Tibial artery (tissue), 4 donors: ENCODE data around the gene VTI1A.

Experiments
- DNase-seq, 2 donors: peaks; one replicate each; pipeline ENCODE4 v3.0.0-alpha.2; 2019
- H3K27ac ChIP-seq, 2 donors: fragments of 200-600 bp; sonication (generic) in 1 of 2; 1 replicate in 1 of 2; 2 replicates in 1 of 2; pipeline ENCODE4 v1.5.1; 2018 to 2019; ENCODE audit warnings: mild to moderate bottlenecking in 1 of 2
- H3K27me3 ChIP-seq, 2 donors: fragments of 200-600 bp; sonication (generic) in 1 of 2; one replicate each; pipeline versions ENCODE4 v1.5.1 to v1.6.0; 2016 to 2019
- H3K36me3 ChIP-seq, 3 donors: fragments of 200-600 bp; sonication (generic) in 2 of 3; one replicate each; pipeline ENCODE4 v1.5.1; 2016 to 2019; ENCODE audit warnings: mild to moderate bottlenecking in 2 of 3
- H3K4me1 ChIP-seq, 4 donors: fragments of 200-600 bp; sonication (generic) in 2 of 4; 1 replicate in 3 of 4; 2 replicates in 1 of 4; pipeline ENCODE4 v1.5.1; 2016 to 2019
- H3K4me3 ChIP-seq, 2 donors: fragments of 200-600 bp; sonication (generic) in 1 of 2; 1 replicate in 1 of 2; 2 replicates in 1 of 2; pipeline ENCODE4 v1.5.1; 2018 to 2019; ENCODE audit warnings: mild to moderate bottlenecking in 2 of 2
- H3K9me3 ChIP-seq, 3 donors: fragments of 200-600 bp; sonication (generic) in 1 of 3; one replicate each; pipeline ENCODE4 v1.5.1; 2016 to 2019
- intact Hi-C: fragments of 100-400 bp; cut with DNase I; formaldehyde crosslinking; loops from one replicate; pipeline ENCODE4 v1.15.0; 2023; ENCODE audit warnings: low total_unique reads
- TF ChIP-seq, protein P1 (sequence below), 2 experiments: fragments of 200-600 bp in 1 of 2; fragments of 450-650 bp in 1 of 2; IDR thresholded peaks; one replicate each; pipeline ENCODE4 v1.5.1; 2017 to 2019; ENCODE audit warnings: antibody characterized with exemption in 2 of 2, mild to moderate bottlenecking in 1 of 2, moderate library complexity in 1 of 2

VTI1A gene

DNA sequence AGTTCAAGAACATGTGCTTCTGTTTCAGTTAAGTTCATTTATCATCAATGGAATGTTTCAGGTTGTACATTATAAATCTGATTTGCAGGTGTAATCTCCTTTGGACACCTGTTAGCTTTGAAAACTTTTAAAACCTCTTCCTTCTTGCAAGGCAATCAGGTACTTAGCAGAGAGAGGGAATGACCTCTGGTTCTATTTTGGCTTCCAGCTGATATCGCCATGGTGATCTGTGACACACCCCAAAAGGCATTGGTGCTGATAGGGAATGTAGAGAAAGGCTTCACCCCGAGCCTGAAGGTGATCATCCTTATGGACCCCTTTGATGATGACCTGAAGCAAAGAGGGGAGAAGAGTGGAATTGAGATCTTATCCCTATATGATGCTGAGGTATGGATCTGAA is 37.7 kb upstream of the VTI1A start:
- no peaks in the 10 kb centered on the region for H3K27me3 ChIP-seq
- H3K4me3 ChIP-seq: no peak overlapping the region
- no peaks in the 10 kb centered on the region for H3K36me3 ChIP-seq
- TF ChIP-seq, protein P1, sequence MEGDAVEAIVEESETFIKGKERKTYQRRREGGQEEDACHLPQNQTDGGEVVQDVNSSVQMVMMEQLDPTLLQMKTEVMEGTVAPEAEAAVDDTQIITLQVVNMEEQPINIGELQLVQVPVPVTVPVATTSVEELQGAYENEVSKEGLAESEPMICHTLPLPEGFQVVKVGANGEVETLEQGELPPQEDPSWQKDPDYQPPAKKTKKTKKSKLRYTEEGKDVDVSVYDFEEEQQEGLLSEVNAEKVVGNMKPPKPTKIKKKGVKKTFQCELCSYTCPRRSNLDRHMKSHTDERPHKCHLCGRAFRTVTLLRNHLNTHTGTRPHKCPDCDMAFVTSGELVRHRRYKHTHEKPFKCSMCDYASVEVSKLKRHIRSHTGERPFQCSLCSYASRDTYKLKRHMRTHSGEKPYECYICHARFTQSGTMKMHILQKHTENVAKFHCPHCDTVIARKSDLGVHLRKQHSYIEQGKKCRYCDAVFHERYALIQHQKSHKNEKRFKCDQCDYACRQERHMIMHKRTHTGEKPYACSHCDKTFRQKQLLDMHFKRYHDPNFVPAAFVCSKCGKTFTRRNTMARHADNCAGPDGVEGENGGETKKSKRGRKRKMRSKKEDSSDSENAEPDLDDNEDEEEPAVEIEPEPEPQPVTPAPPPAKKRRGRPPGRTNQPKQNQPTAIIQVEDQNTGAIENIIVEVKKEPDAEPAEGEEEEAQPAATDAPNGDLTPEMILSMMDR (IDR thresholded peaks at IDR 0.05): no peak
- intact Hi-C loops: no loop called here
- no peaks in the 10 kb centered on the region for H3K4me1 ChIP-seq
- H3K27ac ChIP-seq: no peak overlapping the region
- no peak for DNase-seq
- no peaks in the 10 kb centered on the region for H3K9me3 ChIP-seq

DNA sequence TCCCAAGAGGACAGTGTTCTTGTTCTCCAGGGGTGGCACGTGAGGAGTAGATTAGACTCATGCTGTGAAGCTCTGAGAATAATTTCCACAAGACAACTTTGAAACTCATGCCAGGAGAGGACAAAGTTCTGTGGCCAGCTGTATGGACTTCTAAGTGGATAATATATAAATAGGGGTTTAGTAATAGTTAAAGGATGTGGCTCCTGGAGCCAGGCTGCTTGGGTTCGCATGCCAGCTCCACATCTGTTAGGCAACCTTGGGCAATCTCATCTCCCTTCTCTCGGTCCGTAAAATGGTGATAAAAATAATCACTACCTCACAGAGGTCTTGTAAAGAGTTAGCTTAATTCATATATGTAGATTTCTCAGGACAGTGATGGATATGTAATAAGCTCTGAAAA is 37.3 kb upstream of the VTI1A start:
- no peaks in the 10 kb centered on the region for H3K36me3 ChIP-seq

DNA sequence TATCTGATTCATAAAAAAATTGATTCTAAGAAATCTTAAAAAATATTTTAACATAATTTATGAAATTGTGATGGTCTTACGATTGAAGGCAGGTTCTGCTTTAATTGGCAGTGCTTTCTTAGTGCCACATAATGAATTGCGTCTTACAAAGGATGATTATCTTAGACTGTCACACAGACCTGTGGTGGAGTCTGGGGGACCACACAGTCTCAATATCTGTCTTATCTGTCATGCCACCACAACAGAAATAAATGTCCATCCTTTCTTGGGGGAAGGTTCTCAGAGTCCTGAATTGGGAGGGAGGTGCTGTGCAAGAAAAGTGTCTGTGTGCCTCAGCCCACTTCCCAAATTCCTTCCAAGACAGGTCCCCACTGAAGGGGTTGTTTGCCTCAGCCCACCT is 34.3 kb upstream of the VTI1A start:
- Histone ChIP-seq H3K4me3 (no peak overlapping the region), H3K36me3 (no peaks in the 10 kb centered on the region), H3K4me1 (no peaks in the 10 kb centered on the region), H3K9me3 (no peaks in the 10 kb centered on the region), H3K27ac (no peak overlapping the region), H3K27me3 (no peaks in the 10 kb centered on the region)
- intact Hi-C loops: no loop called here
- TF ChIP-seq, protein P1 (IDR thresholded peaks at IDR 0.05): no peak
- DNase-seq: no peak

More for the DNA sequence above, 37.3 kb upstream of the VTI1A start:
- intact Hi-C loops: no loop called here
- Histone ChIP-seq H3K4me1 (no peaks in the 10 kb centered on the region), H3K27ac (no peak overlapping the region), H3K27me3 (no peaks in the 10 kb centered on the region), H3K4me3 (no peak overlapping the region), H3K9me3 (no peaks in the 10 kb centered on the region)
- TF ChIP-seq, protein P1 (IDR thresholded peaks at IDR 0.05): no peak
- DNase-seq: no peak

DNA sequence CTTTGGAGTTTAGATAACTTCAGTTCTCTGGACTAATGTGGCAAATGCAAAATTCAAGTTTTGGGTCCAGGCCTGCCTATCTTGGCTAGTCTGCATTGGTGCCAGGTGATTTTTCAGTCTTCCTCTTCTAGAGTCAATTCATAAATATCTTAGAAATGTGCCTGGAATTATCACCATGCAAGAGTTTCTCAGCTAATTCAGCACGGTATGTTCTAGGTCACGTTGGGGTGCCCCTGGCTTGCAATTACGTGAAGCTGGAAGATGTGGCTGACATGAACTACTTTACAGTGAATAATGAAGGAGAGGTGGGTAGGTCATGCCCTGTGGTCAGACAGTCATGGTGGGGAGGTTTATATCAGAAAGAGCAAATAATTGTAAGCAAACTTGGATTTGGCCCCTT is 25.3 kb upstream of the VTI1A start:
- intact Hi-C loops: no loop called here
- no peak for DNase-seq
- no peaks in the 10 kb centered on the region for H3K9me3 ChIP-seq
- H3K4me3 ChIP-seq: no peak overlapping the region
- TF ChIP-seq, protein P1 (IDR thresholded peaks at IDR 0.05): no peak
- H3K4me1 ChIP-seq: no peaks in the 10 kb centered on the region
- no peak overlapping the region for H3K27ac ChIP-seq
- peaks cover 0 to 23% (median 0%) of the 10 kb centered on the region in 3 donors for H3K36me3 ChIP-seq
- no peaks in the 10 kb centered on the region for H3K27me3 ChIP-seq

DNA sequence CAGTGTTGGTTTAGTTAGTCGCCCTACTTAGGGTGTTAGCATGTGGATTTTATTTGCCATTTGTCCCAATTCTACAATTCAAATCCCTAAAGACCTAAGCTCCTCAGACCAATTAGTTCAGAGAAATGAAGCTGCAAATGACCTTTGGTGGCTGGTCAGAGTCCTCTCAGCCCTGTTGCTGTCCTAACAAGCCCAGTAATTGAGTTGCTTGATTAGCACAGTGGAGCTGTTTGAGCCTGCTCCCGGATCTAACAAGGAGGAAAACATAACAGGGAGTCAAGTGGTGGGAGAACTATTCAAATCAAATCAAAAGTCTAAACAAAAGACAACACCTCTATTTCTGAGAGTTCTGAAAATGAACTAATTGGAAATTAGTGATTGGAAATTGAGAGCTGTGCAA is 22.4 kb upstream of the VTI1A start:
- intact Hi-C loops: no loop called here
- TF ChIP-seq, protein P1 (IDR thresholded peaks at IDR 0.05): no peak
- no peaks in the 10 kb centered on the region for H3K27me3 ChIP-seq
- no peaks in the 10 kb centered on the region for H3K4me1 ChIP-seq
- H3K4me3 ChIP-seq: no peak overlapping the region
- no peaks in the 10 kb centered on the region for H3K9me3 ChIP-seq
- H3K36me3 ChIP-seq: peaks cover 2 to 45% (median 9%) of the 10 kb centered on the region in 3 donors
- DNase-seq: no peak
- no peak overlapping the region for H3K27ac ChIP-seq

DNA sequence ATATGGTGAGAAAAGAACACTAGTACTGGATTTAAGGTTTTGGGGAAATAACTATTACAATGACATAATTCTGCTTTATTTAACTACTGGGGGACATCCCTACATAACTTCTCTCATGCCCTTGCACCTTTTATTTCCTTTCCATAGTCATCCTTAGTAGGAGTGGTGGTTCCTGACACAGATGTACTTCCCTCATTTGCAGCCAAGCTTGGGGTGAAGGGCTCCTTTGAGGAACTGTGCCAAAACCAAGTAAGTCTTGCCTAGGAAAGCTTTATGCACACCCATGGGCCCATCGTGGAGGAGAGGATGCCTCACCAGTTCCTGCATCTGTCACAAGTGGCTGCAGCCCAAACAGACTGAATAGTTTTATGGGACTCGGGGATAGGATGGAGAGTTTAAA is 20.9 kb upstream of the VTI1A start:
- Histone ChIP-seq H3K27me3 (no peaks in the 10 kb centered on the region), H3K36me3 (peaks cover 16 to 60% (median 20%) of the 10 kb centered on the region in 3 donors), H3K4me3 (no peak overlapping the region), H3K4me1 (no peaks in the 10 kb centered on the region), H3K9me3 (no peaks in the 10 kb centered on the region), H3K27ac (no peak overlapping the region)
- no peak for DNase-seq
- intact Hi-C loops: no loop called here
- TF ChIP-seq, protein P1 (IDR thresholded peaks at IDR 0.05): no peak
